GM19239 (cell line): Measurements from ENCODE around the gene ROBO1.

Experiments
- DNase-seq: peaks from one replicate; pipeline ENCODE4 v3.0.0; 2011; ENCODE audit warnings: low spot score; ENCODE audit not compliant: insufficient read length
- FAIRE-seq: peaks from 2 replicates; lab custom pipeline; 2011; peaks lifted over from hg19 to GRCh38; lab: Jason Lieb, UNC

The ROBO1 gene

DNA sequence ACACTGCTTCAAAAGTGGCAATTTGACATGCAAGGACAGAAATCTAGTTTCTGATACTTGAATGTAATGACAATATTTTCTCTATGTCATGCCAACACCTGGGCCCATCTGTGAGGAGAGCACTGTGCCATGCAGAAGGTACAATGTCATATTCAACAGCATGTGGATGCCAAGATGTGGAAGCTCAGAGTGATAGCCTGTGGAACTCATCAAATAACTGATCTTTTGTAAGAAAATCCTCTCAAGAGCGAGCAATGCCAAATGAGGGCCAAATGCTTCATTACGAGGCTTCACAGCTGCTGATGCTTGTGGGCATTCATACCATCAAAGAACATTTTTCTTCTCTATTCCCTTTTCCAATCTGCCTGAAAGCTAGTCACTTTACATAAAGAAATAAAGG lies 95.1 kb downstream of the ROBO1 start:
- DNase-seq (no peak), FAIRE-seq (no peak)

DNA sequence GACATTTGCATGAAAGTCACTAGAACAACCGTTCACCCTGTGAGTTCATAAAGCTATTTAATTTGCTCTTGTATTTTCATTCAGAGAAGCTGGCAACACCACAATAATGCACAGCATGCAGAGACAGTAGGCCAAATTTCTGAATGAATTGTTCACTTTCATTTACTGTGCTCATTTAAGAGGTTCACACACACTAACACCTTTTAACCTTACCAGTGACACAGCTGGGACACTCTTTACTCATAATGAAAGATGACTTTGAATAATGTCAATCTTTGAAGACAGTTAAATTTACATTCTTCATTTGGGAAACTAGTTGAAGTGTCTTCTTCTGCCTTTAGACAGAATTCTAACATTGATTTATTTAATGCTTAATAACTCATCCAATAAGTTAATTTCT lies 95.7 kb downstream of the ROBO1 start:
- no peak for FAIRE-seq

DNA sequence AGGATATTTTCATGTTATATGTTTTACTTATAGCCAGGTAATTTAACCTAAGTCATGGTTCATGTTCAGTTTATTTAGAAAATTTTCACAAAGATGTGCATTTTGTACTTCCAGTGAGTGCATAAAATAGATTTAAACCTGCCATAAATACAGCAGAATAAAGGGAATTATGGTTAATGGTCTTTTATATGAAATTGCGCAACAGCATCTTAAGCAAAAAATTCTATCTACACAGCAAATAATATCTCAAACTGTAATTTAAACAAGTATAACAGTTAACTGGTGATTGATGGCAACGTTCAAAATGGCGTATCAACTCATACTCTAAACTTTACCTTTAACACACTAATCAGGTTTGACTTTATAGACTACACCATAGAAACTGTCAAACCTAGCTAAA lies 97.6 kb downstream of the ROBO1 start:
- FAIRE-seq (no peak), DNase-seq (no peak)

More for the DNA sequence above, 95.7 kb downstream of the ROBO1 start:
- DNase-seq = no peak

DNA sequence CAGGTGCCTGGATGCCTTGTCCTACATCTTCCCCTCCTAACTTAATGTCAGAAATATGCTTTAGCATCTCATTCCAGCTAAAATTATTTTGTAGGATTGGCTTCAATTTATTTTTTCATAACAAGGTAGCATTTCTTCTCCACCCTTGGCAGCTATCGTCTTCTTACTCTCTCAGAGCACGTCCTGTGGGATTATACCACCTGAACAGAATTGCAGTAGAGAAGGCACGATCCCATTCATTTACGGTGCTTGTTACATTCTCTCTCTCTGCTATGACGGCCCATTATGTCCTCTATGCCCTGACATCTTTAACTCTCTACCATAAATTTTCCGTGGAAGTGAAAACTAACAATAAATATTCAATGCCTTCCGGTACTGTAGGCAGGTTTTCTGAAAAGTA lies 103.3 kb downstream of the ROBO1 start:
- no peak for FAIRE-seq
- no peak for DNase-seq

DNA sequence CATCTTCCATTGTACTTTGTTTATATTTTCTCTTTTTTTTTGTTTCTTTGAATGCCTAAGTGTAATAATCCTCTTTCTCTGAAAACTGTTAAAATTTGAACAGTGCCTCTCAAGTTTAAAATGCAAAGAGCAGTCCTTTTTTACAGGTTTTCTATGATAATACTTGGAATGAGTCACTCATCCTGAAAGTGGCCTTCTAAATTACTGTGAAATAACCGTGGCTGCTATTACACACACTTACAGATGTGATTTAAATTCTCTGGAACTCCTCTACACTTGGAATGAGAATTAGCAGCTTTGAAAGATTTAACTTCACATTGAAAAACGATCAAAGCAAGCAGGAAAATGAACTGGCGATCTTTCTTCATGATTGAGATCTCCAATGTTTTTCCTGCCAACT lies 105.9 kb downstream of the ROBO1 start:
- FAIRE-seq (no peak), DNase-seq (no peak)

DNA sequence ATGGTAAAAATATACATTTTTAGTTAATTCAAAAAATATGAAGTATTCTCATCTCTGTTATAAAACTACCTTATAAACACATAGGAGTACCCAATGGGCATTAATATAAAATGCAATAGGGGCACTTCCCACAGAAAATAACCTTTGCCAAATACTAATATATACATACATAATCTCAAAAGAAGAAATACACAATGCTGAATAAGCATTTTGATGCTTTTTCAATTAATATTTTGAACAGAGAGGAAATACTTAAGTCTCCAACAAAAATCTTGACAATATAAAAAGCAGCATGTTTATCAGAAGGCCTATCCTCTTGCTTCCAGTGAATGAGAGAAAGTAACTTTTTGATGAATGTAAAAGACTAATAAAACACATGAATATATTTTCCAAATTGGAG lies 110.7 kb downstream of the ROBO1 start:
- FAIRE-seq = no peak

DNA sequence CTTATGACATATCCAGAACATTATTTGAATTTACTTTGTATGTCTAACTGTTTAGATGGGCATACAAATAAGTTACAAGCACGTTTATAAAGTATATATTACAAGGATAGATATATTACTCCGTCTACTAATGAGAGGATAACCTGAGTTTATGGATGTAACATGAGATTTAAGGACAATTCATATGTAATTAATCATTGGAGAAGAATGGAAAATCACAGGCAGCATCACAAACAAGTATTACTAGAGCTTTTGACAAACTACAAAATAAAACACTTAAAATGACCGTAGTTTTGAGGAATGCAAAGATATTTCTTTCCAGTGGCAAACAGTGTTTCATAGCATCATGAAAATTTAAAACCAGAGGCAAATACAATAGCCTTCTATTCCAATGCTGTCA lies 113.8 kb downstream of the ROBO1 start:
- FAIRE-seq (no peak), DNase-seq (no peak)

More for the DNA sequence above, 110.7 kb downstream of the ROBO1 start:
- DNase-seq = no peak

DNA sequence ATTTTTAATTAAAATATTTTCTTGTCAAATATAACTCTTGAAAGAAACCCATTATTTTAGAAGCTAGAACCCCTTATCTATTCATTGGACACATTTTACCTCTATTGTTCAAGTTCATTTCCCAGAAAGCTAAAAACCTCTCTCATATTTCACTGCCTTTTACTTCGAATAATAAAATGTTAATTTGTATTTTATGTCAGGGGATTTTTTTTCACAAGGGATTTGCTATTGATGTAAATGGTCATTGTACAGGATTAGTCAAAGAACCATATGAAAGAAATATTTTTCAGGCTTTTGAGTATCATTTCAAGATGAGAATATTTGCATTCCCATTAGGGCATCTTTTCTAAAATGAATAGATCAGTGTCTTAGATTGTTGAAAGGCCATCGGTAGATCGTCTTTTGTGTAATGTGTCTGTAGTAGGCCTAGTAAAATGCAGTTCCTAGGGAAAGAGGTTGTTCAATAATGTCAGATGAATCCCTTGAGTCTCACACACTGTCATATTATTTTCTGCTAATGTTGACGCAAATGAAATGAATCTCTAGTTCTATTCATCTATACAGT lies 114.5 kb downstream of the ROBO1 start:
- no peak for FAIRE-seq
- no peak for DNase-seq

DNA sequence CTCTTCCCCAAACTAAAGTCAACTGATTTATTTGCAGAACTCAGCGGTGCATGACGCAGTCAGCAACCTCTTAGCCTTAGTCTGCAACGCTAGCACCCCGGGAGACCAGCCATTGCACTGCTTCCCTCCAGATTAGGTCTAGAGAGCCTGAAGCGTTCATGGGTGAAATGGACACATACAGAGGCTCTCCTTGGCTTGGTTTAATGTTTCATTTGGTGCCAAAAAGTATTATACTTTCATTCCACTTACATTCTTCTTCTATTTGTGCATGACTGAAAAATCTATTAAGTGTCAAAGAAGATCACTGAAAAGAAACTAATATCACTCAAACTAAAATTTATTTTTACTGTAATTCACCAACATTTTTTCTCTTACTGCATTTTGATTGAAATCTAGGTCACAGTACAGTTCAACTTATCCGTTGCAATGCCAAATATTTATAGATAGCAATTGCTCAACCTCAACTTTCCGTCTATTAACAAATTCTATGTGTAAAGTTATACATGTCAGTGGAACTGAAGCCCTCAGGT lies 116.2 kb downstream of the ROBO1 start:
- FAIRE-seq = no peak
- DNase-seq = no peak

DNA sequence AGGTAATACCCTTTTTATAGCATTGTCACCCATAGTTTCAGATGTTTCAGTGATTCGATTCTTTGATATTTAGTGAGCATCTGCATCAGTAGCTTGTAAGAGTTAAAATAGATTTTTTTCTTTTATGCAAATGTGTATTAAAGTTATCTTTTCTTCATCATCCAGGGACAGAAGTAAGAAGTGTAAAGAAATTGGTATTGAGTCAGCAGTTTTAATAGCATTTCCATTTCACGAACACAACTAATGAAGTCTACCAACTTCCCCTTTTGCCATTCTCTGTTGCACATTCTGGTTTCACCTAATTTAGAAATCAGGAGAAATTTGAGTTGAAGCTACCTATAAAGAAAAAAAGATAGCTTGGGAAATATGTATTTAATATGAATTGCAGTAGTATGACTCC lies 127.9 kb downstream of the ROBO1 start:
- DNase-seq (no peak), FAIRE-seq (no peak)

DNA sequence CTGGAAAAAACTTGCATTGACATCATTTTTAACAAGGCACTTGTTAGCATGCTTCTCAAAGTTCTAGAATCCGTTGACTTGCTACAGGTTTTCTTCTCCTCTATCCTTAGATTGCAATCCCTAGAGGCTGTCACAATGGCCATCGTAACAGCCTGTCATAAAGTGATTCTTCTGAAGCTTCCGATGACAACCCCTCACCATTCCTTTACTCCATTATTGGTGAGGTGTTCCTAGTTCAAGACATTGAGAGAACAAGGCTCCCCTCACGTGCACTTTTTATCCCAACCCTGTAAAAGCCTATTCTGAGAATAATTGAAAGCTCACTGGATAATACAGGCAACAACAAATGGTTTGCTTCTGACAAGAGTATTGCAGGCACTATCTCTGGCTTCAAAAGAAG lies 131.4 kb downstream of the ROBO1 start:
- no peak for FAIRE-seq

DNA sequence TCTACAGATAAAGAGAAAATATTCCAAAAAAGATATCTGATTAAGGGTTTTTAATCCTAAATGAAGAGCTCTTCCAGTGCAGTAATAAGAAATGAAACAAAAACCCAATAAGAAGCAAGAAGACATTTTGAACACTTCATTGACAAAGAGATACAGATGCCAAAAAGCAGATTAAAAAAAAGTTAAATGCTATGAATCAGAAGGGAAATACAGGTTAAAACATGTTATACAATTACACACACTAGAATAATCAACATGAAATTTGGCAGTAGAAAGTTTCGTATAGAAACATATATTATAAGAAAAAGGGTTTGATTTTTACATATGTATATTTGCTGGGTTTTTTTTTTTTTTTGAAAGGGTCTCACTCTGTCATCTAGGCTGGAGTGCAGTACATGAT lies 135.0 kb downstream of the ROBO1 start:
- no peak for FAIRE-seq
- no peak for DNase-seq

More for the DNA sequence above, 131.4 kb downstream of the ROBO1 start:
- no peak for DNase-seq

DNA sequence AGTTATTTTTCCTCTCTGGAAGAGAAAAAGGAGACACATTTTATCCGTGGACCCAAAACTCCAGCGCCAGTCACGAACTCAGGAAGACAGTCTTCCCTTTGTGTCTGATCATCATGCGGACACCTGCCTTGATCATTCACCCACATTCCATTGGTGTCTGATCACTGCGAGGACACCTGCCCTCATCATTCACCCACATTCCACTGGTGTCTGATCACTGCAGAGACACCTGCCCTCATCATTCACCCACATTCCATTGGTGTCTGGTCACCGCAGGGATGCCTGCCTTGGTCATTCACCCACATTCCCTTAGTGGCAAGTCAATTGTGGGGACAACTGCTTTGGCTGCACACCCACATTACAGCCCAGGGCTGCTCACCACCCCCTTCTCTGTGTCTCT lies 148.9 kb downstream of the ROBO1 start:
- no peak for DNase-seq
- FAIRE-seq = no peak

DNA sequence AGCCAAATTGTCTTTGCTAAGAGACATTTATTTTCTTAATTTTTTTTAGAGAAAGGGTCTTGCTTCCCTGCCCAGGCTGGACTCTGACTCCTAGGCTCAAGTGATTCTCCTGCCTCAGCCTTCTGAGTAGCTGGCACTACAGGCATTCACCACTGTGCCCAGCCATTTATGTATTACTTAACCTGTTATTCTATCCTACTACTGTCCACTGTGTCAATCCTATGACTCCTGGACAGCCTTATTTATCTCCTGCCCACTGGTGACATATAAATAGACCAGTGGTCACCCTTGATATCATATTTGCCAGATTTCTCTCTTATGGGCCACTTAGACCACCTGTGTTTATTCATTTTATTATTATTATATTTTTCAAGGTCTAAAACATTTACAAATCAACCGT lies 161.4 kb downstream of the ROBO1 start:
- no peak for FAIRE-seq
- no peak for DNase-seq

DNA sequence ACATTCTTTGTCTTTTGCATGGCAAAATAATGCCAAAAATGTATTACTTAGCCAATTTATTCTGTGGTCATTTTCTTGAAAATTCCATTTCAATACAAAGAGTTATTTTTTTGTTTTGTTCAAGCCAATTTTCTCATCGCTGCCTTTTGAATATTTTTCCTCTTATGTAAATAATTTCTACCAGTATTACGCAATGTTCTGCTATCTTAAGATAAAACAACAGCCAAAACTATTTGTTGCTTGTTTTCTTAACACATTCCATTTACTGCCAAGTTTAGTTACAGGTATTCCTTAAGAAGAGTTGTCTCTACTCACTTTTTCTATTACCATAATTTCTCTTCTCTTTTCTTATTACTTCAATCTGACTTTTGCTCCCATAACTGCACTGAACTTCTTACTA lies 163.1 kb downstream of the ROBO1 start:
- DNase-seq = no peak
- no peak for FAIRE-seq

DNA sequence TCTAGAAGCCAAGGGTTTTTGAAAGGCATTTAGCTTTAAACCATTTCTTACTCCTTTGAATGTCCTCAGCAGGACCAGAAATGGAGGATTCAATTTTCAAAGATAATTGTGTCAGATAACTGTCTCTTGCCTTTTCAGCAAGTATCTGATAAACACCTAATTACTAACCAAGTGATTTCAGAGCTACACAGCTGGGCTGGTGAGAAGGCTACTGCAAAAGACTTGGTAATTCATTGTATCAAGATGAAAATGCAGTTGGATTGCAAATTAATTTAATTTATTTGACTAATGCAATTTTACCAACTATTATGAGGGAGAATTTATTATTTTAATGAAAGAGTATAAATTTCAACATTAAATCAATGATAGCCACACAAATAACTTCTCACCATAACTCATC lies 165.4 kb downstream of the ROBO1 start:
- DNase-seq = no peak
- no peak for FAIRE-seq

DNA sequence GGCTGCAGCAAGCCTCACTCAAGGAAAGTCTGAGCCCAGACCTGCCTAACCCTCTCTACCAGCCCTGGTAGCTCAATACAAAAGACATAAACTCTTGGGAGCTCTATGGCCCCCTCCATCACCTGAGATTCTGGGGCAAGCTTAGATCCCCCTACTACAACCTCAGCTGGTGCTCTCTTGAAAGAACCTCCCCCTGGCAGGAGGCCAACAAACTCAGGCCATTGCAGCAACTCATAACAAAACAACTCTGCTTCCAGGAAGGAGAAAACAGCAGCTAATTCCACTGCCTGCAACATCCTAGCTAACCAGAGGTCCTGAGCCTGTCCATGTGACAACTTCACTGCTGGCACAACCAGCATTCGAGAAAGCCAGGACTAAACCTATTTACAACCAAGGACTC lies 169.2 kb downstream of the ROBO1 start:
- DNase-seq (no peak), FAIRE-seq (no peak)

DNA sequence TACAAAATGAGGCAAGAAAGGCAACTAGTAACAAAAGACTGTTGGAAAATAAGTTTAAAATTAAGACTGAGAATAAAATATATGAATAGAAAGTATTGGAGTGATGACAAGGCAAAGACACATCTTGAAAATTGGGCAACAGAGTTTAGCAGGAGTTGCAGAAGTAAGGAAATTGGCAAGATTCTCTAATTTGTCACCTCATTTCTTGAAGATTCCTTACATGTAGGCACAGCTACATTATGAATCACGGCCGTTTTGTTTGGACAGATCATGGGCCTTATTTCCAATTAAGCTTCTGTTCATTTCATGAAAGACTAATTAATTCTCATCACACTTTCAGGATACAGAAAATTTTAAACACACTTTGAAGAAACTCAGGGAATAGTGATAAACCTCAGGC lies 170.1 kb downstream of the ROBO1 start:
- DNase-seq (no peak), FAIRE-seq (no peak)

DNA sequence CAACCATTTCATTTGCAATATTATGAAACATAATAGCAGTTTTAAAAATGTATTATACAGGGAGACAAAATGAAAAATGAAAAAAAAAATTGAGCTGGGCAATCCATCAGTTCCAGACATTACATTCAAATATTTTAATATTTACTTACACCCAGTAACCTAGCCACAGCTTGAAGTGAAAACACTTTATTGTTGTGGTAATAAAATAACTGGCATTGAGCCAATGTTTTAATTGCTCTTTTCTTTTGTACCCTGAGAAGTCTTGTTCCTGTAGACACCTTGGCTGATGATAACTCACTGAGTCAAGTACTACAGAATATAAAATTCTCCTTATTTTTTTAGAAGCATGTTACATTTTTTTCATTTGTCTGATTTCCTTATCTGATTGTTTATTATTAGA lies 180.6 kb downstream of the ROBO1 start:
- DNase-seq = no peak
- no peak for FAIRE-seq

DNA sequence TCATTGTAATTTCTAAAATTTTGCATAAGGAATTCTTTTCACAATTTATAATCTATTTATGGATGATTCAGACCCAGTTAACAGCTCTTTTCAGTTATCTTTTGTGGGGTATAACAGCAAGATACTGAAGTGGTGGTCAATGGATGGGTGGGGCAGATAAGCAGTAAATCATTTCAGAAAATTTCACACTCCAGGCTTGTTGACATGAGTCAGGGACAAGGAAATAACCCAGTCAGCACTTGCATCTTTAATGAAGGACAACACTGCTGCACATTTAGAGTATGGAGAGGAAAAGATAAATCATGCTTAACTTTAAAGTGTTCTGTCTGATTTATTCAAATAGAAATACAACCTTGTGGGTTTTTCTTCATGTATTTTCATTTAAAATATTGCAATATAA lies 181.6 kb downstream of the ROBO1 start:
- DNase-seq (no peak), FAIRE-seq (no peak)

DNA sequence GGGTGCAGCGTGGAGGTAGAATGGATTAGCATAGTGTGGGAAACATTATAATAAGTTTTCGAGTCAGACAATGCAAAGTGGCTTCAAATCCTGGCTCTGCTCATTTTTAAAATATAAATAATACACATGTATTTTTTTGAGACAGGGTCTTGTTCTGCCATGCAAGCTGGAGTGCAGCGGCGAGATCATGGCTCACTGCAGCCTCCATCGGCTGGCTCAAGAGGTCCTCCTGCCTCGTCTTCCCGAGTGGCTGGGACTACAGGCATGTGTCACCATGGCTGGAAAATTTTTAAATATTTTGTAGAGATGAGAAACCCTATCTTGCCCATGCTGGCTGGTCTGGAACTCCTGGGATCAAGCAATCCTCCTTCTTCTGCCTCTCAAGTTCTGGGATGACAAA lies 194.9 kb downstream of the ROBO1 start:
- FAIRE-seq = no peak

DNA sequence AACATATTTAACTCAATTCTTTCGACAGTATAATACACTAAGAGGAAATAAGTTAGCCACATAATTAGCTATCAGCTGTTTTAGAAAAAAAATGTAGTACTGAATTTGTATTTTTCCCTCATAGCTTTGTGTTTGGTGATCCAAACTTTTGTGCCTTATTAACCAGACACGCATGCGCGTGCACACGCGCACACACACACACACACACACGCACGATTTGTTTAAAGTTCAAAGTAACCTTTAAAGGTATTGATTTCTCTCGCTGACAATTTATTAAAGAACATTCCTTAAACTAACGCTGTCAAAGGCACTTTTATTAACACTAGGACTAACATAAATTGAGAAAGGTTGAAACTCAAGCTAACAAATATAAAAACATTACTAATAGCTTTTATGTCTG lies 198.9 kb downstream of the ROBO1 start:
- no peak for FAIRE-seq

More for the DNA sequence above, 194.9 kb downstream of the ROBO1 start:
- no peak for DNase-seq

DNA sequence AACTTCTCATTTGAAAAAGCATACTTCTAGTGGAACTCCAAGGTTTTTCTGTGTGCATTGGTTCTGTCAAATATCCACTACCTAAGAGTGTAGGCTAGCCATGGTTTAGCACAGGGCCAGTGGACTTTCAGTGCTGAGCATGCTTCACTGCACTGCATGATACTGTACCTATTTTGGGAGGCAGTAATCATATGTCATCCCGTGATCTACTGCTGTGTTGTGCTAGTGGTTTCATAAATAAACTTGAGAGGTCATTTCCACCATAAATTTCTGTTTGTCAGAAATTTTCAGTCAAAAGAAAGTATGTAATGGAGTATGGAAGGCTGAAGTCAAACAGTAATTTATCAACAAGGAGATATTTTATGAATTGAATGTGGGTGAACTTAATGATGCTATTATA lies 203.6 kb downstream of the ROBO1 start:
- DNase-seq (no peak), FAIRE-seq (no peak)

More for the DNA sequence above, 198.9 kb downstream of the ROBO1 start:
- no peak for DNase-seq
